ENCODE measurements around the gene PML.

The PML gene

DNA sequence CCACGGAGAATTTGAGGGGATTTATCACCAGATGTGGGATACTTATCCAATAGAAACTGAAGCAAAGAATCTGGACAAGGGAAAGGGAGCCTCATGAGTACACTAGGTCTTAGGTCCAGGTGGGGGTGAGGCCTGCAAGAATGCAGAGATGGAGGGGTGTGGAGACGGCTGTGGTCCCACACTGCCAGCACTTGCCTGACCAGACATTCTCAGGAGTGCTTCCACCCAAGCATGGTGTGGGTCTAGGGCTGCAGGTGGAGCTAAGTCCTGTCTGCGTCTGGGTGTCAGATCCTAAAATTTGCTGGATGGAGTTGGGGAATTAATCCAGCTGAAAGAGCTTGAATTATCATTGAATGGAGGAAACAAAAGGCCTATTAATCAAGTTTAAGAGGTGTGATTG is 14.4 kb downstream of the PML start:
- no peak for DNase-seq (ENCODE audit: low read depth)

DNA sequence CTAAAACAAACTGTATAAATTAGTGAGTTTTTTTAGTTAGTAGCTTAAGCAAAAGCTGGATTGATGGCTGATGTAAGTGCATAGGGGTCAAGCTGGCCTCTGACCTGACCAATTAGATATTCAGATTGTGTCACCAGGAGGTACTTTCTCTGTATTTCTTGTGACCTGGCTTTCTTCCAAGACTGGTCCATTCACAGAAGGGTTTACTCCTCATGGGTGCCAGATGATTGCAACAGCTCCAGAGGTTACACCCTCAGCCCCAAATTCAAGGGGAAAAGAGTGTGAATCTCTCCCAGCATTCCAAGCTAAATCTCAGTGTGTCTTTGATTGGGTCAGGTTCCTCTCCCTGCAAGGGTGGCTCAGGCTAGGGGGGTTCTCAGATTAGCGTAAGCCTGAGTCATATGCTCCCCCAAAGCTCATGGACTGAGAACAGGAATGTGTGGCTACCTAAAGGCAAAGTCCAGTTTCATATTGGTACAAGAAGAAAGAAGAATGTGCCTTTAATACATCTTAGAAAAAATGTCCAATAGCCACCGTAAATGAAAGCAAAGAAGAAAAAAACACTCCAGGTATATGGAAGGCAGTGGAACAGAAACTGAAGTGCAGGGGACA is 16.5 kb downstream of the PML start:
- DNase-seq (ENCODE audit: low read depth), result no peak

DNA sequence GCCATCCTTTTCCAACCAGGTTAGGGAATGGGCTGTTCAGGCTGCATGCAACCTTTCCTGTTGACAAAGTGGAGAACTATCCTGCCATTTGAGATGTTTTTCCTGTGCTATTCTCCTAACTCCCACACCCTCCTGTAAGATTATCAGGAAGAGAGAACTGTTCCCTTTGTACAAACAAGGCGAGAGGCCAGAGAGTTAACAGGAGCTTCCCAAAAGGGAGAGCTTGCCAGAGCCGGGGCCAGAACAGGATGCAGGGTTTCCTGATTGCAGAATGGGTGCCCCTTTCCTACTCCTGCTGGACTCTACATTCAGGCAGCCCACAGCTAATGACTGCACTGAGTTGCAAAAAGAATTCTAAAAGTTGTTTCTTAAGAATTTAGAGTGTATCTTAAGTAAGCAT is 17.1 kb downstream of the PML start:
- DNase-seq (ENCODE audit: low read depth), result no peak

DNA sequence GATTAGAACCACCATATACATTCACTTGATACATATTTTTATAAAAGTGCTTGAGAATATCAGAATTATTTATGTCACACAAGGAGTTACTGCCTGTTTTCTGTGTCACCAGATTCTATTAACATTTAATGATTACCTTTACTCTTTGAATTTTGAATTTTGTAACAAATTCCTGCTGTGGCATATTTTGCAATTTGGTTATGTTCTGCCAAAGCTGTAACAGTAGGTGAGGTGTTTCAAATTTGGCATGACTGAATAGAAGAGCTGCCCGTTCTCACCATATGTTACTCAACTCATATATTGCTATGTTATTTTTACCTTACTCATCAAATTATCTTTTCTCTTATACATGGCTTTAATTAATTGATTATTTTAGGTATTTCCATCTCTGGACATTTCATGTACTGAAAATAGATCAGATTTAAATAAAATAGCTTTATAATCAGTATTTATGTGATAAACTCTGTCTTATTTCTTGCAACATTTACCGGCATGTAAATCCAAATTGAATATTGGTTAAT is 18.9 kb downstream of the PML start:
- DNase-seq (ENCODE audit: low read depth), result no peak

DNA sequence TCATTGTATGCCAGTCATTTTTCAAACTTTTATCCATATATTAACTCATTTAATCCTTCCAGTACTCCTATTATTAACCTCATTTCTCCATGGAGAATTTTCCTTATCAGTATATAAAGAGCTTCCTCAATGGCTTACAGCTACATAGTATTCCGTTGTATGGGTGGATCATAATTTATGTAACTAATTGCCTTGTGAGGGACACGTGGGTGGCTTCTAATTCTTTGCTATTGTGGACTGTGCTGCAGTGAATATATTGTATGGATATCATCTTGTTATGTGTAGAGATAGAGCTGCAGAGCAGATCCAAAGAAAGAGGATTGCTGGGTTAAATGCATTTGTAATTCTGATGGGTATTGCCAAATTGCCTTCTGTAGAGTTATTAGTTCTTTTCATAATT is 25.2 kb downstream of the PML start:
- DNase-seq (ENCODE audit: low read depth), result no peak

DNA sequence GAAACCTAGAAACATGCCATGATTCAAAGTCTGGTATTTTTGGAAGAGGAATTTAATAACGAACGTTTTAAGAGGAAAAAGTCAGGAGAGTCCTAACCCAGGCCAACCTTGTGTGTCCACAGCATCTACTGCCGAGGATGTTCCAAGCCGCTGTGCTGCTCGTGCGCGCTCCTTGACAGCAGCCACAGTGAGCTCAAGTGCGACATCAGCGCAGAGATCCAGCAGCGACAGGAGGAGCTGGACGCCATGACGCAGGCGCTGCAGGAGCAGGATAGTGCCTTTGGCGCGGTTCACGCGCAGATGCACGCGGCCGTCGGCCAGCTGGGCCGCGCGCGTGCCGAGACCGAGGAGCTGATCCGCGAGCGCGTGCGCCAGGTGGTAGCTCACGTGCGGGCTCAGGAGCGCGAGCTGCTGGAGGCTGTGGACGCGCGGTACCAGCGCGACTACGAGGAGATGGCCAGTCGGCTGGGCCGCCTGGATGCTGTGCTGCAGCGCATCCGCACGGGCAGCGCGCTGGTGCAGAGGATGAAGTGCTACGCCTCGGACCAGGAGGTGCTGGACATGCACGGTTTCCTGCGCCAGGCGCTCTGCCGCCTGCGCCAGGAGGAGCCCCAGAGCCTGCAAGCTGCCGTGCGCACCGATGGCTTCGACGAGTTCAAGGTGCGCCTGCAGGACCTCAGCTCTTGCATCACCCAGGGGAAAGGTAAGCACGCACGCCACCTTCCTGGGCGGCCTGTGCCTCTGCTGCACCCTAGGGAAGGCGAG is 28.4 kb downstream of the PML start:
- DNase-seq (ENCODE audit: low read depth), result no peak

DNA sequence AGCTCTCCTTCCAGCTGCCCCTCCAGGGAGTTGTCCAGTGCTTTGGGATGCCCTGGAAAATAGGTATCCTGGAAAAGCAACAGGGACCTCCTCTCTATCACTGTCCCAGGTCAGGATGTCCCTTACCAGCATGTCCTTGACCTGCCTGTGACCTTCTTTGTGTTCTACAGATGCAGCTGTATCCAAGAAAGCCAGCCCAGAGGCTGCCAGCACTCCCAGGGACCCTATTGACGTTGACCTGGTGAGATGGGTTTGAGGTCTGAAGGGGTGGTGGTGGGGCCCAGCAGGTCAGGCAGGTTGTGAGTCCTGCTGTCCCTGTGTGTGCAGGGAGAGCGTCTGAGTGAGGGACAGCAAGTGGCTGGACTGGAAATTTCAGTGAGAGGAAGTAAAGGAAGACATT is 30.2 kb downstream of the PML start:
- no peak for DNase-seq (ENCODE audit: low read depth)

DNA sequence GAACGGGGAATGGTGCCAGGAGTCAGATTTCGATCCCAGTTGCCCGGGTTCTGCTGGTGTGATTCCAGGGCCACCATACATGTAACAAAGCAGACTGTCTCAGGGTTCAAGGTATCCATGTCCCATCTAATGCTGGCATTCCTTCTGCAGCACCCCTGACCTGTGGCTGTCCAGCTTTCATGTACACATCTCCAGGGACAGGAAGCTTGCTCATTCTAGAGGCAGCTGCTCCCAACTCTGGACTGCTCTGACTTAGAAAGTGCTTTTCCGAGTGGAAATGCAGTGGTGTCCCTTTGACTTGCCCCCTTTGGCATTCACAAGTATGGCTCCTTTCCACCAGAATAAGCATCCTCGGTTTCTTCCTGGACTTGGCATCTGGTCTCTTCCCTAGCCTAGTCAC is 30.9 kb downstream of the PML start:
- DNase-seq (ENCODE audit: low read depth), result no peak

DNA sequence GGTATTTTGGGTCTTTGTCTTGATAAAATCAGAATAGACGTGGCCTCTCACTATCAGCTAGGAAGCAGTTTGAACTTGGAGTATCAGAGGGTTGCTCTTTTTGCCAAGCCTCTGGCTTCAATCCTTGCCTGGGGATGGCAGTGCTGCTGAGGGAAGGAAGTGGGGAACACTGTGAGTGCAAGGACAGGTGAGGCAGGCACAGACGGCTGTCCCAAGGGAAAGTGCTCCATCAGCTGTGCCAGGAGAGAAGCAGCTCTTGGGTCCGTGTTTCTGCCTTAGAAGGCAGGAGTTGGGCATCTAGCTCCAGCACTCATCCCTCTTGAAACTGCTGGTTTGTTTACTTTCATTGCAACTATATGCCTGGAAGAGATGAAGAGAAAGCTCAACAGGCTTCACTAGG is 33.2 kb downstream of the PML start:
- no peak for DNase-seq (ENCODE audit: low read depth)

DNA sequence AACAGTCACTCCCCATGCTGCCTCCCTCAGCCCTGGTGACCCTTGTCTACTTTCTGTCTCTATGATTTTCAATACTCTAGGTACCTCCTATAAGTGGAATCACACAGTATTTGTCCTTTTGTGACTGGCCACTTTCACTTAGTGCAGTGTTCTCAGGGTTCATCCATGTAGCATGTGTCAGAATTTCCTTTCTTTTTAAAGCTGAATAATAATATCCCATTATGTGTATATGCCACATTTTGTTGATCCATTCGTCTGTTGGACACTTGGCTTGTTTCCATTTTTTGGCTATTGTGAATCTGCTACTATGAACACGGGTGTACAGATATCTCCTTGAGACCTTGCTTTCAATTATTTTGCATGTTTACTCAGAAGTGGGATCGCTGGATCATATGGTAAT is 34.1 kb downstream of the PML start:
- no peak for DNase-seq (ENCODE audit: low read depth)

DNA sequence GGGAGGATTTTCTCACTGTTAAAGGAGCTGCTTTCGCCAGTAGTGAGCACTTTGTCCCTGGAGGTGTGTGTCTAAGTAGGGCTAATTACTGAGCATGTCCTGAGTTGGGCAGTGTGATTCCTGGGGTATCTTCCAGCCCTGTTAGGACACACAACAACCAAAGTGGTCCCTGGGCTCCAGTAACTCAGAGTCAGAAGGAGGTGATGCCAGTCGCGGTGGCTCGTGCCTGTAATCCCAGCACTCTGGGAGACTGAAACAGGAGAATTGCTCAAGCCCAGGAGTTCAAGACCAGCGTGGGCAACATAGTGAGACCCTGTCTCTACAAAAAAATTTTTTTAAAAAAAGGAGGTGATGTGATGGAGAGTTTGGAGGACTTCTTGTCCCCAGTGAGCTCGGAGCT is 37.5 kb downstream of the PML start:
- no peak for DNase-seq (ENCODE audit: low read depth)

DNA sequence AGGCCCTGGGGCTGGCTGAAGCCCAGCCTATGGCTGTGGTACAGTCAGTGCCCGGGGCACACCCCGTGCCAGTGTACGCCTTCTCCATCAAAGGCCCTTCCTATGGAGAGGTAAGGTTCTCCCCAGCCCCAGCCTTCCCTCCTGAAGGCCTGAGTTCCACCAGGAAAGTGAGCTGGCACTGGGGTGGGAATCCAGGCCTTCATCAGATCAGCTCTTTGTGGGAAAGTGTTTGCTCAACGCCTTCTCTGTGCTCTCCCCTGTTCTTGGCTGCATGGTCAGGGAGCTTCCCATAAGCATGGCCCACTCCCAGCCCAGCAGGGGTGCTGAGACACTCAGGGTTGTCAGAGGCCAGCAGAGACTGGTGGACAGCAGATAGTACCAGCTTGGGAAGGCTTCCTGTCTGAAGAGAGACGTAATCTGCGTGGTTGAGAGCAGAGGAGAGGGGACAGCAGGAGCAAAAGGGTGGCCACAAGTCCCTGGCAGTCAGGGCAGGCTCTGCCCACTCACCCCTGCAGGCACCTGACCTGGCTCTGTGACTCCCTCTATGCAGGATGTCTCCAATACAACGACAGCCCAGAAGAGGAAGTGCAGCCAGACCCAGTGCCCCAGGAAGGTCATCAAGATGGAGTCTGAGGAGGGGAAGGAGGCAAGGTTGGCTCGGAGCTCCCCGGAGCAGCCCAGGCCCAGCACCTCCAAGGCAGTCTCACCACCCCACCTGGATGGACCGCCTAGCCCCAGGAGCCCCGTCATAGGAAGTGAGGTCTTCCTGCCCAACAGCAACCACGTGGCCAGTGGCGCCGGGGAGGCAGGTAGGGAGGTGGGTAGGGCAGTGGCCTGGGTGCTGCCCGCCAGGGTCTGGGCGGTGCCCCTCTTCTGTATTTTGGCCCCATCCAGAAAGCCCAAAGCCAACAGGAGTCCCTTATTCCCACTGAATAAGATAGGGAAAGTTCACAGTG is 38.4 kb downstream of the PML start:
- DNase-seq (ENCODE audit: low read depth), result no peak

DNA sequence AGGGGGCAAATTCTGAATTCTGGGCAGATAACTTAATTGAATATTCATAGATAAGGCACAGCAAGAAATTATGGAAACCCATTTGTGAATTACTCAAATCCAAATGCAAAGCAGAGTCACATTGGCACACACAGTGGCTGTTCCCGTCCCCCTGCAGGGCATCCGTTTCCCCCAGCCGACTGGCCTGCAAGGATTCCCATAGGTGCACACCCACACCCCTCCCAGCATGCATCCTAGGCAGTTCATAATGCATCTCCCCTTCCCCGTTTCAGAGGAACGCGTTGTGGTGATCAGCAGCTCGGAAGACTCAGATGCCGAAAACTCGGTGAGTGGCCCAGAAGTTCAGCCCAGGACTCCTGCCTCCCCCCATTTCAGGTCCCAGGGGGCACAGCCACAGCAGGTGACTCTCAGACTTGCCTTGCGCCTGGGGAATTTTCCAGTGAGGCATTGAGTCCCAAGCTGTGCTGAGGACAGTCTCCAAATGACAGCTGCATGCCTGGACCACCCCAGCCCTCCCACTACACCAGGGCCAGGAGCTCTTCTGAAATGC is 39.8 kb downstream of the PML start:
- no peak for DNase-seq (ENCODE audit: low read depth)

DNA sequence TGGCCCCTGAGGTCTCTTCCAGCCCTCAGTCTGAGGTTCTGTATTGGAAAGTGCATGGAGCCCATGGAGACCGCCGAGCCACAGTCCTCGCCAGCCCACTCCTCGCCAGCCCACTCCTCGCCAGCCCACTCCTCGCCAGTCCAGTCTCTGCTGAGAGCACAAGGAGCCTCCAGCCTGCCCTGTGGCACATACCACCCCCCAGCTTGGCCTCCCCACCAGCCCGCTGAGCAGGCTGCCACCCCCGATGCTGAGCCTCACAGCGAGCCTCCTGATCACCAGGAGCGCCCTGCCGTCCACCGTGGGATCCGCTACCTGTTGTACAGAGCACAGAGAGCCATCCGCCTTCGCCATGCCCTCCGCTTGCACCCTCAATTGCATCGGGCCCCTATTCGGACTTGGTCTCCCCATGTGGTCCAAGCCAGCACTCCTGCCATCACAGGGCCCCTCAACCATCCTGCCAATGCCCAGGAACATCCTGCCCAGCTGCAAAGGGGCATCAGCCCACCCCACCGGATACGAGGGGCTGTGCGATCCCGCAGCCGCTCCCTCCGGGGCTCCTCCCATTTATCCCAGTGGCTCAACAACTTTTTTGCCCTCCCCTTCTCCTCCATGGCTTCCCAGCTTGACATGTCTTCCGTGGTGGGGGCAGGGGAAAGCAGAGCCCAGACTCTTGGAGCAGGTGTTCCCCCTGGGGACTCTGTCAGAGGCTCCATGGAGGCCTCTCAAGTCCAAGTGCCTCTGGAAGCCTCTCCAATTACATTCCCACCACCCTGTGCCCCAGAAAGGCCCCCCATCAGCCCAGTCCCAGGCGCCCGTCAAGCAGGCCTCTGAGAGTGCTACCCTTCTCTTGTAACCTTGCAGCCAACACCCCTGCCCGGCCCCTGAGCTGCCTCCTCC is 40.9 kb downstream of the PML start:
- DNase-seq (ENCODE audit: low read depth), result no peak

DNA sequence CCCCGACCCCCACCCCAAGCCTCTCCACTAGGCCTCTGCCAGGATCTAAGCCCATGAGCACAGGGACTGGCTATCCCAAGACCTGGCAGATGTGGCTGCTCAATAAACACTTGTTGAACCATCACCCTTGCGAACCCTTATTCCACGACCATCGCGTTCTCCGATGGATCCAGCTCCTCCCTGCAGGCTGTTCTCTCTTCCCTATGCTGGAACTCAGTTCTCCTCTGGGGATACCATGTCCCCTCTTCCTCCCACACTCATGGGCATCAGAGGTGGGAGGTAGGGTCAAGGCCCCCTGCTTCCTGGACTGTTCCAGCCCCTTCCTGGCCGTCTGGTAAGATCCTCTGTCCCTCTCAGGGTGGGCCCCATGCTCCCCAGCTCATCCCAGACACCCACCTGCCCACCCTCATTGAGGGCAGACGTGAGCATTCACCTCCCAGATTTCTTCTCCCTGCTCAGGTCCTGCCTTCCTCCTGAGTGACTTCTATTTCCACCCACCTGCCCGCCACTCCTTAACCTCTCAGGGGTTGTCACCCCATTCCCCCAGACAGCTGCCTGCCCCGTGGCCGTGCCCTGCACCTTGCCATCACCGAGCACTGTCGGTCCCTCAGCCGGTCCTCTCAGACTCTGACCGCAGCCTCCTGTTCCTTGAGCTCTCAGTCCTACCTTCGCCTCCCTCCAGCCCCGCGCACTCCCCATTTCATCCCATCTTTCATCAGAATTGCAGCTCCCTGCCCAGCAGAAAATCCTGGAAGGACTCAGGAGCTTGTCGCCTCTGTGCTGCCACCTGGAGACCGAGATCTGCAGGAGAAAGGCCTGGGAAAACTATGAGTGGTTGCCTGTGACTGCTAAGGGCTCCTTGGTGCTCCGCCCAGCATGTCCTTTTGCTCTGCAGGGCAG is 42.0 kb downstream of the PML start:
- no peak for DNase-seq (ENCODE audit: low read depth)

DNA sequence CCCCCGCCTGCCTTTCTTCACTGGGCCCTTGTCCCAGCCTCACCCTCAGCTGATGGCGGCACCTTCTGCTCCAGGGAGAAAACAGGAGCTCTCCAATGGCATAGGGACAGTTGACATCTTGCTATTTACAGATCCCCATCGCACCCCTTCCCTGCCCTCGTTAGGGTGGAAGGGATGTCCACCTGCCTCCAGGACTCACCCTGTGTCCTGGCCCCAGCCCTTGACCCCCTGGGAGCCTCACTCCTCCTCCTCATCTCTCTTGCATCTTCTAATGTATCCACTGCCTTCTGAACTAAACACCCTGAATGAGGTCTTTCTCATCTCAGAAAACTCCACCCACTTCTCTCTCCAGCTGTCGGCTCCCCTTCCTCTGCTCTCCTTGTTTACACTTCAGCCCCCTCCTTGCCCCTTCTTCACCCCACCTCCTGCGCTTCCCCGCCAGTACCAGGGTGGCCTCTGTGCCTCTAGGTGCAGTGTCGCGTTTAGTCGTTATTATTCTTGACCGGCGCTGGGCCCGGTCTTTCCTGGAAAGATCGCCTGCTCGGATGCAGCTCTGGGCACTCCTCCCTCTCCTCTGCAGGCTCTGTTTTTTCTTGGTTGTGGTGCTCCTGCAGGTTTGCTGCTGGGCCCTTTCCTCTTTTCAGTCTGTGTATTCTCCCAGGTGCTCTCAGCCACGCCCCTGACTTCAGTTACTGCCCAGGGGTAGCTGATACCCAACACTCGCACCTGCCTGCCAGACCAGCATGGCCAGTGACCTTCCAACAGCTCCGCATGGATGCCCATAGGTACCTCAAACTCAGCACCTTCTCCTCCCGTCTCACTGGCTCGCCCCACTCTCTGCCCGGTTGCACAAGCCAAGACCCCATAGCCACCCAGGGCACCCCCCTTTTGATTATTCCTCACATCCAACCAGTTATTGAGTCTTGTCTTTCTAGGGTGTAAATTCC is 42.9 kb downstream of the PML start:
- no peak for DNase-seq (ENCODE audit: low read depth)

DNA sequence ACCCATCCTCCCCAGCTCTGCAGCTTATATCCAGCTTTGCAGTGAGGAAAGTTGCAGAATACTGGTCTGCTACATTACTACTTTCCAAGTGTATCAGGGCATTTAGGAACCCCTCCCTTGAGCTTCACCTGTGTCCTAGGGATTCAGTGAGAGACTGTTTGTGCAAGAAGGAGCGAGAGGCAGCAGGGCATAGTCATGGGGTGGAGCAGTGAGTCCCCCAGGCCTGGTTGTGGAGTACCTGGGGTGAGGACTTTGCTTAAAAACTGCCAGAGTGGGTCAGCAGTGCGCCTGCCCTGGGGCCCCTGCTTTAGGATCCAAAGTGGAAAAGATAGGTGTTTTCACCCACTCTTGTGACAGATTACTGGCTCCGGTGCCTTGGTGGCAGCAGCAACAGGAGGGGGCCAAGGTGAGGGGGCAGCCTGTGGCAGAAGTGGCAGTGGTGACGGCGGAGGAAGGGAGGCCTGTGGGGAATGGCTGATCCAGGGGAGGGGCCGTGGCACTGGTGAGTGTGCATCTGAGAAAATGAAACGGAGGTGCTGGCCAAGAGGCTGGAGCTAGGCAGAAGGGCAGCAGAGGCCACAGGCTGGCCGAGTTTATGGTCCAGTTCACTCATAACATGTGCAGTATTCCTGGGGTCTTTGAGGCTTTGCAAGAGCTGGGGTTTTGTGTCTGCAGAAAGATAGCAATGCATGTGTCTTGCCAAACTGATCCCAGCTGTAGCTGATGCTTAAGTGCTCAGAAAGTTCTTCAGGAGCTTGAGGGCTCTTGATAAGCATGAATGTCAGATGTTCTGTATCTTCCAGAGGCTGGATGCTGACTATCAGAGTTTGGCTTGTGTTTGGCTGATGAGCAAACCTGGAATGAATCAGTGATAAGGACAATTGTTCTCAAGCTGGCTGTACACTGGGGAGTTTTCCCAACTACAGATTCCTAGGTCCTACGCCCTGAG is 44.5 kb downstream of the PML start:
- DNase-seq (ENCODE audit: low read depth), result no peak

DNA sequence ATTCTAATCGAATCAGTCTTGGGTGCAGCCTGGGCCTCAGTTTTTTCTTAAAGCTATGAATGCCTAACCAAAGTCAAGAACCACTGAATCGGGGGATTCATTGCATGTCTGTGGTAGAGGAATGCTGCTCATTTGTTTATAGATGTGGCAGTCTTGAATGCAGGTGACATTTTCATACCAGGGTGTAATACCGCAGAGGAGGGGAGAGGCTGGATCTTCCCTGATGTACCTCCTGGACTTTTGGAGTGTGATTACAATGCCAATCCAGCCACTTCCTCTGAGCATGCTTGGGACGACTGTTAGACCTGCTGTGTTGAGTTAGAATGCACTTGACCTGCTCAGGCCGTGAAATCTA is 45.1 kb downstream of the PML start:
- DNase-seq (ENCODE audit: low read depth), result no peak
